Keratinocyte (primary cell): ENCODE data around the gene CDK14. TPM values are rescaled to one million over a fixed set of nuclear protein-coding genes. Genes with fewer than 3 reads are reported as not detected.

Experiments used
- DNase-seq: peaks from one replicate; pipeline ENCODE4 v3.0.0-alpha.2; 2011; ENCODE audit warnings: low read depth, missing footprints, low spot score
- FAIRE-seq: peaks from 2 replicates; lab custom pipeline; 2011; peaks lifted over from hg19 to GRCh38; lab: Jason Lieb, UNC
- H2AFZ ChIP-seq: 2 replicates; pipeline ENCODE4 v1.6.0; 2012; ENCODE audit warnings: low read length, control low read depth, inconsistent platforms; ENCODE audit not compliant: control insufficient read depth
- H3K27ac ChIP-seq: 2 replicates; pipeline ENCODE4 v1.5.1; 2011; ENCODE audit warnings: low read length; ENCODE audit not compliant: control insufficient read depth, insufficient read depth
- H3K27me3 ChIP-seq: 3 replicates; pipeline ENCODE4 v1.6.0; 2011; ENCODE audit warnings: low read length; ENCODE audit not compliant: control insufficient read depth, insufficient read depth; ENCODE audit errors: extremely low read depth
- H3K36me3 ChIP-seq, 2 experiments: 2 replicates in 1 of 2; 3 replicates in 1 of 2; pipeline ENCODE4 v1.5.1; 2011; ENCODE audit warnings: low read length in 2 of 2, mild to moderate bottlenecking in 1 of 2; ENCODE audit not compliant: control insufficient read depth in 2 of 2, insufficient read depth in 2 of 2; ENCODE audit errors: extremely low read depth in 1 of 2
- H3K4me1 ChIP-seq: 3 replicates; pipeline ENCODE4 v1.5.1; 2011; ENCODE audit warnings: low read length; ENCODE audit not compliant: control insufficient read depth, insufficient read depth; ENCODE audit errors: extremely low read depth
- H3K4me2 ChIP-seq: 3 replicates; pipeline ENCODE4 v1.6.0; 2011; ENCODE audit warnings: low read depth, low read length; ENCODE audit not compliant: control insufficient read depth, insufficient read depth; ENCODE audit errors: extremely low read depth
- H3K4me3 ChIP-seq, 3 experiments: fragments of 200-600 bp in 1 of 3; sonication (generic) in 1 of 3; 2 replicates in 2 of 3; 3 replicates in 1 of 3; pipeline ENCODE4 v1.5.1; 2011 to 2016; ENCODE audit warnings: low read length in 3 of 3, mild to moderate bottlenecking in 3 of 3, control low read depth in 2 of 3, inconsistent platforms in 1 of 3, low read depth in 1 of 3, mixed read lengths in 1 of 3, mixed run types in 1 of 3, moderate library complexity in 1 of 3; ENCODE audit not compliant: control insufficient read depth in 2 of 3, insufficient read depth in 2 of 3; ENCODE audit errors: extremely low read depth in 1 of 3
- H3K79me2 ChIP-seq: 2 replicates; pipeline ENCODE4 v1.6.0; 2012; ENCODE audit warnings: low read length; ENCODE audit not compliant: control insufficient read depth, insufficient read depth
- H3K9ac ChIP-seq: 3 replicates; pipeline ENCODE4 v1.6.0; 2011; ENCODE audit warnings: low read length; ENCODE audit not compliant: control insufficient read depth, insufficient read depth; ENCODE audit errors: extremely low read depth
- H3K9me1 ChIP-seq: 3 replicates; pipeline ENCODE4 v1.6.0; 2011; ENCODE audit warnings: low read length; ENCODE audit not compliant: control insufficient read depth, insufficient read depth; ENCODE audit errors: extremely low read depth
- H3K9me3 ChIP-seq: 2 replicates; pipeline ENCODE4 v1.5.1; 2012; ENCODE audit warnings: low read depth, low read length; ENCODE audit not compliant: control insufficient read depth
- H4K20me1 ChIP-seq: 3 replicates; pipeline ENCODE4 v1.6.0; 2011; ENCODE audit warnings: low read length; ENCODE audit not compliant: control insufficient read depth, insufficient read depth; ENCODE audit errors: extremely low read depth
- EZH2 ChIP-seq: IDR thresholded peaks from one replicate; pipeline ENCODE4 v1.6.1; 2012; ENCODE audit warnings: inconsistent platforms, mild to moderate bottlenecking, low read length, moderate library complexity
- dilution Hi-C: fragments of 300-500 bp; cut with MboI; formaldehyde crosslinking; loops from one replicate; pipeline ENCODE4 v1.7.0; 2020; ENCODE audit warnings: low sequenced_read_pairs; ENCODE audit not compliant: extremely low pct_ligation_motif_present
- polyA plus RNA-seq, 5 experiments: library from polyadenylated mRNA; depleted of rRNA in 3 of 5; stranded (reverse) in 3 of 5; stranded (forward) in 1 of 5; unstranded in 1 of 5; fragments of >200 nt; gene quantifications; 1 replicate in 1 of 5; 2 replicates in 3 of 5; 3 replicates in 1 of 5; pipeline versions ENCODE4 v1.2.1 to v1.2.3, GENCODE V29; 2011 to 2012; ENCODE audit warnings: missing spikeins in 2 of 5, low read depth in 1 of 5, low replicate concordance in 1 of 5
- TF ChIP-seq, protein P1 (sequence below), 3 experiments: IDR thresholded peaks in 1 of 3; conservative IDR thresholded peaks in 1 of 3; optimal IDR thresholded peaks in 1 of 3; 2 replicates in 2 of 3; 3 replicates in 1 of 3; pipeline versions ENCODE3 to v1.5.1; 2011; ENCODE audit warnings: low read length in 3 of 3, mild to moderate bottlenecking in 3 of 3, moderate library complexity in 2 of 3, control low read depth in 1 of 3, inconsistent platforms in 1 of 3; ENCODE audit not compliant: insufficient read depth in 2 of 3; ENCODE audit errors: extremely low read depth in 1 of 3

CDK14 gene
- polyA plus RNA-seq, 1 donor (not counting 4 experiments of a cell fraction or from before 2014, with no cell fraction given), result 4.0 TPM

DNA sequence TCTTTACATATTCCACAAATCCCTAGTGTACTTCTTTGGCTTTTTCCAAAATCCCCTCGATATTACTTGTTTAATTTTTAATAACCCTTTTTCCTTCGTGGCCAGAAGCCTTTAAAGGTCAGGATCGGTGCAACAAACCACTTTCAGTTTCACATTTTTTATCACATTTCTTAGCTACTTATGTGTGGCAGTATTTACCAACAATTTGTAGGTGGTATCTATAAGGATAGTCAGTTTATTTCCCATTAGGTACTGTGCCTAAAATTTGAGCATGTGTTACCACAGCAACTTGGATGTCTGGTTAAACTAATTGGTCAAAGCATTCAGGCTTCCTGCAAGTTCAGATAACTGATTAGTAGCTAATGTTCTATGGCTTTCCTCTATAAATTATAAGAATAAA lies 104.9 kb downstream of the CDK14 start:
- no peak for FAIRE-seq
- TF ChIP-seq, protein P1, sequence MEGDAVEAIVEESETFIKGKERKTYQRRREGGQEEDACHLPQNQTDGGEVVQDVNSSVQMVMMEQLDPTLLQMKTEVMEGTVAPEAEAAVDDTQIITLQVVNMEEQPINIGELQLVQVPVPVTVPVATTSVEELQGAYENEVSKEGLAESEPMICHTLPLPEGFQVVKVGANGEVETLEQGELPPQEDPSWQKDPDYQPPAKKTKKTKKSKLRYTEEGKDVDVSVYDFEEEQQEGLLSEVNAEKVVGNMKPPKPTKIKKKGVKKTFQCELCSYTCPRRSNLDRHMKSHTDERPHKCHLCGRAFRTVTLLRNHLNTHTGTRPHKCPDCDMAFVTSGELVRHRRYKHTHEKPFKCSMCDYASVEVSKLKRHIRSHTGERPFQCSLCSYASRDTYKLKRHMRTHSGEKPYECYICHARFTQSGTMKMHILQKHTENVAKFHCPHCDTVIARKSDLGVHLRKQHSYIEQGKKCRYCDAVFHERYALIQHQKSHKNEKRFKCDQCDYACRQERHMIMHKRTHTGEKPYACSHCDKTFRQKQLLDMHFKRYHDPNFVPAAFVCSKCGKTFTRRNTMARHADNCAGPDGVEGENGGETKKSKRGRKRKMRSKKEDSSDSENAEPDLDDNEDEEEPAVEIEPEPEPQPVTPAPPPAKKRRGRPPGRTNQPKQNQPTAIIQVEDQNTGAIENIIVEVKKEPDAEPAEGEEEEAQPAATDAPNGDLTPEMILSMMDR (optimal IDR thresholded peaks at IDR 0.05 in 1 of 3, IDR thresholded peaks at IDR 0.05 in 1 of 3, conservative IDR thresholded peaks at IDR 0.05 in 1 of 3; ENCODE audit: extremely low read depth in 1 of 3, insufficient read depth in 2 of 3, low read length in 3 of 3), result no peak
- TF ChIP-seq EZH2, result no peak
- Histone ChIP-seq H3K79me2 (no peaks in the 10 kb centered on the region), H4K20me1 (no peaks in the 10 kb centered on the region), H3K36me3 (no peaks in the 10 kb centered on the region), H3K4me2 (no peak overlapping the region), H3K27ac (no peak overlapping the region), H3K27me3 (no peaks in the 10 kb centered on the region), H3K4me1 (no peaks in the 10 kb centered on the region), H3K4me3 (no peak overlapping the region), H2AFZ (no peak overlapping the region), H3K9me3 (no peaks in the 10 kb centered on the region), H3K9me1 (no peaks in the 10 kb centered on the region), H3K9ac (no peak overlapping the region)
- dilution Hi-C loops, result no loop called here
- DNase-seq, result no peak

DNA sequence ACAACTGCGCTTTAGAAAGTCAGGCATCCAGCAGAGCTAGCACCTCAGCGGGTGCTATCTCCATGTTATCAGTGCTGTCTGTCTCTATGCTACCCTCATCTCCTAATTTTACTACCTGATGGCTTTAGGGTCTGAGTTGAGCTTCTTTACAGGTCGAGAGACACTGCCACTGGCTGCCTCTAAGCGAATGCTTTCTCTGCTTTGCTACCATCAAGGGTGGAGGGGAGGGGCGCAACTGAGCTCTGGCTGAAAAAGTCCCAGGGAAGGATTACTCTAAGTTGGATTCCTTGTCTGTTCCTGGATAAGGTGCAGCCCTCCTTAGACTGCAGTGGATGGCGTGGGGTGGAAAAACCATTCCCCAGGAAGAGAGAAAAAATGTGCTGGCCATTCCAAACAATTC lies 105.7 kb downstream of the CDK14 start:
- TF ChIP-seq EZH2, result no peak
- TF ChIP-seq, protein P1 (optimal IDR thresholded peaks at IDR 0.05 in 1 of 3, IDR thresholded peaks at IDR 0.05 in 1 of 3, conservative IDR thresholded peaks at IDR 0.05 in 1 of 3; ENCODE audit: extremely low read depth in 1 of 3, insufficient read depth in 2 of 3, low read length in 3 of 3), result no peak
- Histone ChIP-seq H3K4me1 (no peaks in the 10 kb centered on the region), H3K9me1 (no peaks in the 10 kb centered on the region), H3K27ac (no peak overlapping the region), H3K4me2 (no peak overlapping the region), H3K36me3 (no peaks in the 10 kb centered on the region), H2AFZ (no peak overlapping the region), H3K9ac (no peak overlapping the region), H3K79me2 (no peaks in the 10 kb centered on the region), H3K9me3 (no peaks in the 10 kb centered on the region), H3K27me3 (no peaks in the 10 kb centered on the region), H4K20me1 (no peaks in the 10 kb centered on the region), H3K4me3 (no peak overlapping the region)
- FAIRE-seq (no peak), DNase-seq (no peak)
- dilution Hi-C loops, result no loop called here
